ENCODE results near the gene TTC14.

Gene TTC14

GRCh38 chr3:180624714-180625113, 22.8 kb downstream of the TTC14 start:
- no peaks in the 10 kb centered on the region for H3K9me3 ChIP-seq
- H3K4me1 ChIP-seq, result no peaks in the 10 kb centered on the region
- no peak for TF ChIP-seq CTCF (IDR thresholded peaks at IDR 0.05; ENCODE audit: low read depth, low read length)
- H3K4me3 ChIP-seq (ENCODE audit: low read depth, low read length), result no peak overlapping the region
- DNase-seq, result no peak
- H3K36me3 ChIP-seq, result no peaks in the 10 kb centered on the region
- no peaks in the 10 kb centered on the region for H3K27me3 ChIP-seq

- H3K4me1 ChIP-seq, result no peaks in the 10 kb centered on the region
- no peak for DNase-seq
- no peak overlapping the region for H3K4me3 ChIP-seq (ENCODE audit: low read depth, low read length)
- H3K27me3 ChIP-seq, result peaks cover under 1% of the 10 kb centered on the region; the same call in 1 of the 2 replicates
- no peaks in the 10 kb centered on the region for H3K36me3 ChIP-seq
- TF ChIP-seq CTCF (IDR thresholded peaks at IDR 0.05; ENCODE audit: low read depth, low read length), result no peak
- H3K9me3 ChIP-seq, result no peaks in the 10 kb centered on the region
These were observed 24.9 kb downstream of the TTC14 start for GRCh38 chr3:180626844-180627243.

GRCh38 chr3:180630371-180630770, 28.4 kb downstream of the TTC14 start:
- DNase-seq, result no peak
- Histone ChIP-seq H3K36me3 (no peaks in the 10 kb centered on the region), H3K9me3 (no peaks in the 10 kb centered on the region), H3K4me1 (no peaks in the 10 kb centered on the region), H3K4me3 (ENCODE audit: low read depth, low read length) (no peak overlapping the region), H3K27me3 (peaks cover 4% of the 10 kb centered on the region; the same call in 1 of the 2 replicates)
- TF ChIP-seq CTCF (IDR thresholded peaks at IDR 0.05; ENCODE audit: low read depth, low read length), result no peak

- peak; percentile 32 for TF ChIP-seq CTCF (IDR thresholded peaks at IDR 0.05; ENCODE audit: low read depth, low read length)
- H3K9me3 ChIP-seq, result no peaks in the 10 kb centered on the region
- H3K36me3 ChIP-seq, result no peaks in the 10 kb centered on the region
- peaks cover 4% of the 10 kb centered on the region; the same call in 1 of the 2 replicates for H3K27me3 ChIP-seq
- H3K4me3 ChIP-seq (ENCODE audit: low read depth, low read length), result no peak overlapping the region
- DNase-seq, result no peak
- H3K4me1 ChIP-seq, result no peaks in the 10 kb centered on the region
These were observed 29.4 kb downstream of the TTC14 start for GRCh38 chr3:180631317-180631716.

GRCh38 chr3:180633722-180634121, 31.8 kb downstream of the TTC14 start:
- Histone ChIP-seq H3K36me3 (no peaks in the 10 kb centered on the region), H3K4me3 (ENCODE audit: low read depth, low read length) (no peak overlapping the region), H3K27me3 (peaks cover 4% of the 10 kb centered on the region; the same call in 1 of the 2 replicates), H3K9me3 (no peaks in the 10 kb centered on the region), H3K4me1 (no peaks in the 10 kb centered on the region)
- no peak for TF ChIP-seq CTCF (IDR thresholded peaks at IDR 0.05; ENCODE audit: low read depth, low read length)
- peak; percentile 10 for DNase-seq

- Histone ChIP-seq H3K4me1 (no peaks in the 10 kb centered on the region), H3K27me3 (no peaks in the 10 kb centered on the region)
- TF ChIP-seq CTCF (IDR thresholded peaks at IDR 0.05; ENCODE audit: low read depth, low read length), result no peak
These were observed 39.0 kb downstream of the TTC14 start for GRCh38 chr3:180640987-180641386.

More at GRCh38 chr3:180640987-180641386, 39.0 kb downstream of the TTC14 start:
- H3K4me3 ChIP-seq (ENCODE audit: low read depth, low read length), result no peak overlapping the region
- no peak for DNase-seq
- H3K36me3 ChIP-seq, result no peaks in the 10 kb centered on the region
- no peaks in the 10 kb centered on the region for H3K9me3 ChIP-seq

Data from BE2C (cell line).